Measurements from ENCODE around the gene CD109.

DNA sequence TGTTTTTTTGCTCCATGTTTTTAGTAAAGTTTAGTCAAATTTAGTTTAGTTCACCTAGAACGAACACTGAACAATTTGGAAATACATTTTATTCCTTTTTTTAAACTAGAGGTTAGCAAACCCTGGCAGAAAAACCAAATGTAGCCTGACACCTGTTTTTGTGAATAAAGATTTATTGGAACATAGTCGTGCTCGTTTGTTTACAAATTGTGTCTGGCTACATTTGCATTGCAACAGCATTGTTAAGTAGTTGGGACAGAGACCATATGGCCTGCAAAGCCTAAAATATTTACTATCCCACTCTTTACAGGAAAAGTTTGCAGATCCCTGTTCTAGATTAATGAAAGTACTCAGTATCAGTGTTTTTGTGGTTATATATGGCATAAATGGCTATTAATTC is 56.9 kb downstream of the CD109 start:
- TF ChIP-seq CTCF (IDR thresholded peaks at IDR 0.05) (no peak), POLR2A (IDR thresholded peaks at IDR 0.05) (no peak)

Data from adrenal gland (tissue), 5 donors.